Hippocampal formation (tissue), 2 donors: Measurements from ENCODE around the gene ITGB7.

ENCODE experiments used
- DNase-seq, 2 donors: peaks; one replicate each; lab custom pipeline; 2025; lab: John Stamatoyannopoulos, UW

The ITGB7 gene, protein sequence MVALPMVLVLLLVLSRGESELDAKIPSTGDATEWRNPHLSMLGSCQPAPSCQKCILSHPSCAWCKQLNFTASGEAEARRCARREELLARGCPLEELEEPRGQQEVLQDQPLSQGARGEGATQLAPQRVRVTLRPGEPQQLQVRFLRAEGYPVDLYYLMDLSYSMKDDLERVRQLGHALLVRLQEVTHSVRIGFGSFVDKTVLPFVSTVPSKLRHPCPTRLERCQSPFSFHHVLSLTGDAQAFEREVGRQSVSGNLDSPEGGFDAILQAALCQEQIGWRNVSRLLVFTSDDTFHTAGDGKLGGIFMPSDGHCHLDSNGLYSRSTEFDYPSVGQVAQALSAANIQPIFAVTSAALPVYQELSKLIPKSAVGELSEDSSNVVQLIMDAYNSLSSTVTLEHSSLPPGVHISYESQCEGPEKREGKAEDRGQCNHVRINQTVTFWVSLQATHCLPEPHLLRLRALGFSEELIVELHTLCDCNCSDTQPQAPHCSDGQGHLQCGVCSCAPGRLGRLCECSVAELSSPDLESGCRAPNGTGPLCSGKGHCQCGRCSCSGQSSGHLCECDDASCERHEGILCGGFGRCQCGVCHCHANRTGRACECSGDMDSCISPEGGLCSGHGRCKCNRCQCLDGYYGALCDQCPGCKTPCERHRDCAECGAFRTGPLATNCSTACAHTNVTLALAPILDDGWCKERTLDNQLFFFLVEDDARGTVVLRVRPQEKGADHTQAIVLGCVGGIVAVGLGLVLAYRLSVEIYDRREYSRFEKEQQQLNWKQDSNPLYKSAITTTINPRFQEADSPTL

GRCh38 chr12:53207042-53207441 lies at the start of gene ITGB7:
Gene ITGB7, minus strand, starts transcription at chr12:53207251. Its CDS starts 6,808 bp downstream, at chr12:53200443.
- DNase-seq, result no peak

- DNase-seq, result no peak
These were observed 48.9 kb upstream of the ITGB7 start for GRCh38 chr12:53255996-53256395.

DNA sequence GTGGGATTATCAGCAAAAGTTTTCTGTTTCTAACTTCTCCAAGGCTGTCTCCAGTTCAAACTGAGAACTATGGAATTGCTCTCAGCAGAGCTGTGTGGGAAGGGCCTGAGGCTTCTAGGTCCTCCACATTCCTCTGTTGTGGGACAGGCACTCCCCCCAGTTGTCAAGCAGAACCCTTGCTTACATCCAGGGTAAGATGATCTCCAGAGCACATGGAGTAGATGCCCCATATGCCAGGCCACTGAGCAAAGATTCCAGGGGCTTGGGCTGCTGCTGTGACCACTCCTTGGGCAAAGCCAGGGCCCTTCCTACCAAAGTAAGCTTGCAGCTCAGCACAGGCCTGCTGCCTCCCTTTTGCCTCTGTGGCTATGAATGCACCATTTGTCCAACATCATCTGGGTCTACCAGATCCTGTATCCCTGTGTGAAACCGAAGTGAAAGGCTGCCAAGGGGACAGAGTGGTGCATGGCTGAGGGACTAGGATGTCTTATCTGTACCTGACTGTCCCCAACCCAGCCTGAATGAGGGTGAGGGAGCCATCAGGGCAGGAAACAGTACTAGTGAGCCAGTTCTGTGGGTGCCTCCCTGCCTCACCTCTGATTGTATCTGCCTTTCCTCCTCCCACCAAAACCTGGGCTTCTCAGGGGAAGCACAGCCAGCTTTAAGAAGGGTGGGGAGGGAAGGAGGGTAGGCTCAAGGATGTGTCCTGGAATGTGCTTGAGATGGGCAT lies 47.9 kb upstream of the ITGB7 start:
- DNase-seq, result no peak

DNA sequence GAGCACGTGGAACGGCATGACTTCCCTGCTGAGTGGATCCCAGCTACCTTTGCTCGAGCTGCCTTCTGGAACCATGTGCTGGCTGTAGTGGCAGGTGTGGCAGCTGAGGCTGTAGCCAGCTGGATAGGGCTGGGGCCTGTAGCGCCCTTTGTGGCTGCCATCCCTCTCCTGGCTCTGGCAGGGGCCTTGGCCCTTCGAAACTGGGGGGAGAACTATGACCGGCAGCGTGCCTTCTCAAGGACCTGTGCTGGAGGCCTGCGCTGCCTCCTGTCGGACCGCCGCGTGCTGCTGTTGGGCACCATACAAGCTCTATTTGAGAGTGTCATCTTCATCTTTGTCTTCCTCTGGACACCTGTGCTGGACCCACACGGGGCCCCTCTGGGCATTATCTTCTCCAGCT lies 46.2 kb upstream of the ITGB7 start:
- DNase-seq, result no peak

GRCh38 chr12:53252349-53252916 lies 45.4 kb upstream of the ITGB7 start:
- DNase-seq, result no peak

DNA sequence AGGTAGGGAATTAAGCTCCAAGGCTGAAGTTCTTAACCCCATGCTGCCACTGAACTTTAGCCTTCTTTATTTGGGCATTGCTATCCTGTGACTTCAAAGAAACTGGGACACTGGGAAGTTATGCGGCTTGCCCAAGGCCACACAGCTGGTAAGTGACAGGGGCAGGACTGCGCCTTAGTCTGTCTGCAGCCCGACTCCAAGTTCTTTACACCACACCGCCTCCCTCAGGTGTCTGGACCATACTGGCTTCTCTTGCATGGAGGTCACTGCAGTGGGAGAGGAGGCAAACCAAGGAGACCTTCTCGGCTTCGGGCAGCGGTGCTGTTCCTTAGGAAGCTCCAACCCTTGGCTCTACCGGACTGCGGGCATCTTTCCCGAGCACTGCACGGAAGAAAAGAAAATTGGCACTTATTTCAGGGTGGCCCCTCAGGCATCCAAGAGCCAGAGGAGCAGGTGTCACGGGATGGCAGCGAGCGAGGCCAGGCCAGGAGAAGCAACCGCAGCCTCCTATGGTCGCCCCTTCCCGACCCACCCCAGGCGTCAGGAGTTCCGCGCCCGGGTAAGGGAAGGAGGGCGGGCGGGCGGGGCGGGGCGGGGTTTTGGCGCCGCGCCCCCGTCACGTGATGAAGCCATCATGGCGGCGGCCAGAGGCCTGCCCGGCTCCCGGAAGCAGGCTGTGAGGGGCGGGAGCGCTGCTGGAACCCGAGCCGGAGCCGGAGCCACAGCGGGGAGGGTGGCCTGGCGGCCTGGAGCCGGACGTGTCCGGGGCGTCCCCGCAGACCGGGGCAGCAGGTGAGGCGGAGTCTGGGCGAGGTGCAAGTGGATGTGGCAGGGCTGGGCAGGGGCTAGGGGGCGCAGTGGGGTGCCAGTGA lies 44.7 kb upstream of the ITGB7 start:
- peak; percentile 65 to 81 for DNase-seq

DNA sequence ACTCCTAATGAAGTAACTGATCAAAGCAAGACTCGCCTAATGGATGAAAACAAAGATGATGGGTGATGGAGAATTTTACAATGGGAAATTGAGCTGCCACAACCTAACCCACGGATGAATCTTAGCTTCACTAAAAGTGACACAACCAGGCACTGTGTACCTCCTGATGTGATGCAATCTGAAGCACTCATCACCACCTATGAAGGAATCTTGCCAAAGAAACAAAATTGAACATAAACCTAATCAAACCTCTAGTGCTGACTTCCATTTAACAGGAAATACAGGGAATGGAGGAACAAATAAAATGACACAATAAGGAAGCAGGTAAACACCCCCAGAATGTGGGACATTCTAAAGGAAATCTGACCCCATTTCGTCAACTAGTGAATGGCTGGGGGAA lies 38.2 kb upstream of the ITGB7 start:
- no peak for DNase-seq

GRCh38 chr12:53244337-53244736 lies 37.3 kb upstream of the ITGB7 start:
- DNase-seq, result no peak

DNA sequence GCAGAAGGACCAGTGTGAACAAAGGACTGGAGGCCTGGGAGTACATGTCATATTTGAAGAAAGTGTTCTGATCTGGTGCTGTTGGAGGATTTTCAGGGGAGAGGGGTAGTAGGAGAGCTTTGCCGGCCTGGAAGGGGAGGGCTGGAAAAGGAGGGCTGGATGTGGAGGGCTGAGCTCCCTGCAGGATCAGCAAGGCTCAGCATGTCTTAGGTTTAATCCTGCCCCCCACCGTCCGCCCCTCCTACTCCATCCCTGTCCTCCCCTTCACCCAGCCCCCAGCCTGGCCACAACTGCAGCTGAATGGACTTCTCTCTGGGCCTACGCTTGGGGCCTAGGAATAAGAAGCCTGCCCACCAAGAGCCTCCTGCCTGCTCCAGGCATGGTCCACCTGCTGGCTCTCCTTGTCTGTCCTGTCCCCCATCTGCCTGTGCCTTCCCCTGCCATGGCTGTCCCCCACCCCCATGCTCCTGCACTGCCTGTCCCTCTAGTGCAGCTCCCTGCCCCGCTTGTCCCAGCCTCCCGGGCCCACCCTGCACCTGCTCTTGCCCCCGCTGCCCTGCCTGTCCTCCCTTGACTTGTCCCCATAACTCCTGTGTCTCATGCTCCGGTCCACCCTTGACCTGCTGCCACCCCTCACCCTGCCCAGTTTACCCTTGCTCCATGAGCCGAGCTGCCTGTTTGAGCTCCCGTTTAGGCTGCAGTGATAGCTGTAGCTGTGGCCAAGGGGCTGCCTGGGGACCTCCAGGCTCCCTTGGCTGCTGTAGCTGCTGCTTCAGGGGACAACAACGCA lies 34.8 kb upstream of the ITGB7 start:
- no peak for DNase-seq

GRCh38 chr12:53239643-53240258 lies 32.7 kb upstream of the ITGB7 start:
- no peak for DNase-seq

DNA sequence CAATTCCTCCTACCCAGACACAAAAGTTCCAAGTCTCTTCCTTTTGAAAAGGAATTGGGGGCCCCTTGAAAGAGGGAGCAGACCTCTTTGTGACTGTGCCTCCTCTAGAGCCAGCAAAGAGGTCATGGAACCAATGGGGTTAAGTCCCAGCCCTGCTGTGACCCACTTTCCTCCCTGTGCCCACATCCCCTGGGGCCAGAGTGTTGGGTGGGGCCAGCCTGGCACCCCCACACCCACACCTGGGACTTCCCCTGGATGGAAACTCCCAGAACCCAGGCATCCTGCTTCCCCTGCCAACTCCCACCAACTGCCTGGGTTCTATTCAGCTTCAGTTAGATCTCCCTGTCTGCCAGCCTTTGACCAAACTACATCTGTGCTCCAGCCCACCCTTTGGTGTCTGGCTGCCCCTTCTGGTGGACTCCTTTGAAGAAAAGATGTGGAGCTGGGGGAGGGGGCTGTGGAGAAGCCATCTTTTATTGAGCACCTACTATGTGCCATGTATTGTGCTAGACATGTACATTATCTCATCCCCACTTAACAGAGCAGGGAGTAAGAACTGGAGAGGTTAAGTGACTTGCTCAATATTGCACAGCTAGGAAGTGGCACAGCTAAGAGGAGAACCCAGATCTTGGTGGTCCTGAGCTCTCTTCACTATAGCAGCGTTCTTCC lies 29.5 kb upstream of the ITGB7 start:
- no peak for DNase-seq

DNA sequence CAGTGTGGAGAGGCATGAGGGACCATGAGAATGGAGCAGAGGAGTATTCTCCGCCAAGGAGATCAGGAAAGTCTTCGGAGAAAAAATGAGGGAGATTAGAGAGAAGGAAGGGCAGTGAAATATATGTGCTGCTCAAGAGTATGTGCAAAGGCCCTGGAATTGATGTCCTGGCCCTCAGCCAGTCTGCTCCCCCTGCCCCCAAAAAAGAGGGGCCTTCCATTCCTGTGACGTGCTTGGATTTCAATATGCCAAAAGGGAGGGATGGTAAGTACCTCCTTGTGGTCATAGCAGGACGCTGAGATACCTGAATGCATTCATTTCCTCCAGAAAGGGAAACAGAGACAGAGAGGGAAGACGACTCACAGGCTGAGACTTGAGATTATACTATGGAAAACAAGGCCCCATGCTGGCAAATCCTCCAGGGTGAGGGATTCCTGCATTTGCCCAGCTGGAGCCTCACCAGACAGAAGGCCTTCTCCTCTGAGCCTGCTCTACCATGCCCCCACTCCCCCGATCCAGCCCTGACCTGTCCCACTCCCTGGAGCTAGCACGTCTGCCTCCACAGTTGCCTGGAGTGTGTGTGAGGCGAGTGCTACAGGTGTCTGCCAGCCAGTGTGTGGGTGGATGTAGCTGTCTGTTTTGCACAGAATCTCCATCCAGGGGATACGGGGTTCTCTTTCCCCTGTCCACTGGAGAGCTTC lies 28.8 kb upstream of the ITGB7 start:
- no peak for DNase-seq

GRCh38 chr12:53235164-53235563 lies 28.1 kb upstream of the ITGB7 start:
- DNase-seq, result no peak

DNA sequence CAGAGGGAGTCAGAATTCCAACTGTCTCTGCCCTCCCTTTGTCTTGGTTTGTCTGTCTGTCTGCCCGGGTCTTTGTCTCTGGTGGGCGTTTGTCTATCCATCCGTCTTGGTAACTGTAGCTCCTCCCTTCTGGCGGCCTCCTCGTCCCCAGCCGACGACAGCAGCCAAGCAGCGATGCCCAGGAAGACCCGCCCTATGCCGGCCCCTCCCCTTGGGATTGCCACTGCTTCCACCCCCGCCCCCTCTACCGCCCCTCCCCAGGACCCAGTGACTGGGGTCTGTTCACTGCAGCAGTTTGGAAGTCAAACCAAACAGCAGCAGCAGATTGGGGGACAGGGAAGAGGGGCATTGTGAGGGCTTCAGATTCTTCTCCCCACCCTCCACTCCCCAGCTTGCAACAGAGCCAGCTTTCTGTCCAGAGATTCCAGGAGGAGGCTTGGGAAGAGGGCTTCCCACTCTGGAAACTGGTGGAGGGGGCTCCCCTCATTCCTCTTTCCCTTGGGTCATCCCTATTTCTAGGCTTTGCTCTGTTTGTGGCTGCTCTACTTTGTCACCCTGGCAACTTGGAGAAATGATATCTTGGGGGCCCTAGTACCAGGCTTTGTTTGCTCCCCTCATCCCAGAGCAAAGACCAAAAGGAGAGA lies 27.3 kb upstream of the ITGB7 start:
- DNase-seq, result no peak

DNA sequence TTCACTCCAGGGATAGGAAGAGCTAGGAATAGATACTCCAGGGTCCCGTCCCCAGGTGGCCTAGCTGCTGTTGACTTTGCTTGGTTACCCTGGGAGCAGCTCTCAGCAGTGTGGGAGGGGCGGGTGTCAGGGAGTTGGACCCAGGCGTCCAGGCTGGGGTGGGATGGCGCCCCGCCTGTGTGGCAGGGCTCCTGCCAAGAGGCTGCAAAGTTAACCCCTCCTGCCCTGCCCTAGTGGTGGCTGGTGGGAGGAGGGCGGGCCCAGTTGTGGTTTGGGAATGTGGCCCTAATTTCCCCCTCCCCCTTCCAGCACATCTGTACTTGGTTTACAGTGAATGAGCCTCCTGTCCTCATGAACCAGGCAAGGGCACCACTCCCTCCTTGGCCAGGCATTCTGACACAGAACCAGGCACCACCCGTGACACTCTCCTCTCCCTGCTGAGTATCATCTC lies 26.6 kb upstream of the ITGB7 start:
- no peak for DNase-seq

DNA sequence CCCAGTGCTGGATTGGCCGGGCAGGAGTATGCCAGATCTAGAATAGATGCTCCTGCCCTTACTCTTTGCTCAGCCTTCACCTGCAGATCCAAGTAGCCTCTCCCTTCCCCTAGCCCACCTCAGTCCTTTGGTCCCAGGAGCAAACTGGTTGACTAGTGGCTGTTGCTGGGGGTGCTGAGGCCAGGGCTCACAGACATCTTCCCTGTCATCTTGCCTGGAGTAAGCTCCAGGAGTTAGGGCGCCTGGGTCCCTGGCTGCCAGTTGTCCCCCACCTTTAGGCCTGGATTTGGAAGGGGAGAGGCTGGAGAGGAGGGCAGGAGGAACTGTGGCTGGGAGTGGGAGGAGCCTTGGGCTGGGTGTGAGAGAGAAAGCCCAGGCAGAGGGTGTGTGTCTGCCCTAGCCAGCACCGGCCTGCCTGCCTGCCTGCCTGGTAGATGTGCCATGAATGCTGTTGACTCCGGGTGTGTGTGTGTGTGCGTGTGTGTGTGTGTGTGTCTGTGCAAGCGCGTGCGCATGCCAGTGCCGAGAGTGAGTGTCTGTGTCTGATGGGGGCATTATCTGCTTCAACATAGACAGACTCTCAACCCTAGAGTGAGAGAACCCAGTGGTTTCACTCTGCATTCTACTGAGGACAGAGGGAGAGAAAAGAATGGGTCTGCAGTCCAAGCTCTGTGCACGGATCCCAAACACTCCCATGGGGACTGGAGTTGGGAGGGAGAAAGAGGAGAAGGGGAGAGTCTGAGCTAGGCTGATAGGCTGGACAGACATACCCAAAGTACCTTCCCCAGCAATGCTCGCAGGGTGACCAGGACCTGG lies 25.8 kb upstream of the ITGB7 start:
- no peak for DNase-seq
